Amniotic stem cell (primary cell): ENCODE data around the gene DGKI.

ENCODE experiments used
- DNase-seq: peaks from one replicate; lab custom pipeline; 2025; lab: John Stamatoyannopoulos, UW

Gene DGKI

GRCh38 chr7:137871170-137871915 is 24.6 kb upstream of the DGKI start:
- DNase-seq: no peak

- no peak for DNase-seq
Observed at GRCh38 chr7:137870684-137871083, 23.9 kb upstream of the DGKI start.

- no peak for DNase-seq
Observed at GRCh38 chr7:137870078-137870477, 23.3 kb upstream of the DGKI start.

- DNase-seq: no peak
Observed at GRCh38 chr7:137869260-137869659, 22.5 kb upstream of the DGKI start.

GRCh38 chr7:137867289-137867688 is 20.5 kb upstream of the DGKI start:
- DNase-seq: no peak

GRCh38 chr7:137865764-137866163 is 19.0 kb upstream of the DGKI start:
- DNase-seq: no peak

GRCh38 chr7:137862964-137863363 is 16.2 kb upstream of the DGKI start:
- no peak for DNase-seq

- DNase-seq: no peak
Observed at GRCh38 chr7:137862358-137862757, 15.6 kb upstream of the DGKI start.

- no peak for DNase-seq
Observed at GRCh38 chr7:137860542-137860941, 13.8 kb upstream of the DGKI start.

GRCh38 chr7:137853053-137853452 is 6.3 kb upstream of the DGKI start:
- DNase-seq: no peak

- no peak for DNase-seq
Observed at GRCh38 chr7:137852108-137852507, 5.3 kb upstream of the DGKI start.

- no peak for DNase-seq
Observed at GRCh38 chr7:137850972-137851945, 4.5 kb upstream of the DGKI start.

GRCh38 chr7:137850571-137850970 is 3.8 kb upstream of the DGKI start:
- DNase-seq: no peak

GRCh38 chr7:137848095-137848494 is 1.3 kb upstream of the DGKI start:
- DNase-seq: no peak

GRCh38 chr7:137847568-137848050 is 835 bp upstream of the DGKI start:
- no peak for DNase-seq

GRCh38 chr7:137846549-137846826 is 286 bp downstream of the DGKI start:
- no peak for DNase-seq

GRCh38 chr7:137844677-137845425 is 1.9 kb downstream of the DGKI start:
- no peak for DNase-seq

- DNase-seq: no peak
Observed at GRCh38 chr7:137839903-137840779, 6.6 kb downstream of the DGKI start.

- DNase-seq: no peak
Observed at GRCh38 chr7:137838706-137839315, 8.0 kb downstream of the DGKI start.

GRCh38 chr7:137836541-137836940 is 10.2 kb downstream of the DGKI start:
- no peak for DNase-seq

GRCh38 chr7:137836113-137836509 is 10.7 kb downstream of the DGKI start:
- no peak for DNase-seq
